GM12878 (cell line): ENCODE measurements around the gene KIAA1671. TPM values are rescaled to one million over a fixed set of nuclear protein-coding genes. Genes with fewer than 3 reads are reported as not detected.

ENCODE experiments used
- IKZF1 ChIP-seq: fragments of 450-650 bp; conservative IDR thresholded peaks from 2 replicates; pipeline ENCODE4 v1.6.1; 2017; ENCODE audit warnings: antibody characterized with exemption, mild to moderate bottlenecking
- JUND ChIP-seq: IDR thresholded peaks from 2 replicates; pipeline ENCODE4 v1.6.1; 2012; ENCODE audit warnings: low read depth, mild to moderate bottlenecking, low read length, improper control_type of control experiment, moderate library complexity
- ZNF207 ChIP-seq: fragments of 450-650 bp; IDR thresholded peaks from 2 replicates; pipeline ENCODE4 v1.6.1; 2014; ENCODE audit warnings: antibody characterized with exemption, mild to moderate bottlenecking, borderline replicate concordance
- polyA plus RNA-seq, 11 experiments: library from polyadenylated mRNA; depleted of rRNA in 4 of 11; unstranded in 6 of 11; stranded (reverse) in 5 of 11; fragments of >200 nt; fragmentation: Nextera tagmentation in 4 of 11; fragmentation: Illumina TruSeq in 1 of 11; extraction: Ambion mirVana in 4 of 11; extraction: Trizol in 1 of 11; gene quantifications; 1 replicate in 1 of 11; 2 replicates in 10 of 11; pipeline versions ENCODE4 v1.2.1 to v1.2.3, GENCODE V29; 2011 to 2016; ENCODE audit warnings: inconsistent platforms in 2 of 11, missing spikeins in 2 of 11, low read depth in 1 of 11
- total RNA-seq, 4 experiments: library from RNA; depleted of rRNA in 3 of 4; stranded (reverse); fragments of >200 nt in 3 of 4; fragmentation: Illumina TruSeq in 1 of 4; extraction: Trizol in 1 of 4; gene quantifications; 2 replicates each; pipeline versions ENCODE4 v1.2.1 to v1.2.3, GENCODE V29; 2013 to 2021
- TF ChIP-seq, protein P1 (sequence below): fragments of 450-650 bp; IDR thresholded peaks from 2 replicates; pipeline ENCODE4 v1.6.1; 2017; ENCODE audit warnings: low read depth, mild to moderate bottlenecking, moderate library complexity
- TF ChIP-seq, protein P2 (sequence below): fragments of 450-650 bp; conservative IDR thresholded peaks from 2 replicates; pipeline ENCODE4 v1.6.1; 2017; ENCODE audit warnings: mild to moderate bottlenecking, moderate library complexity
- TF ChIP-seq, protein P3 (sequence below): fragments of 450-650 bp; IDR thresholded peaks from 2 replicates; pipeline ENCODE4 v1.6.1; 2016; ENCODE audit warnings: mild to moderate bottlenecking

KIAA1671 gene
- total and polyA plus RNA-seq, 10 of the 15 experiments (the other 5 are each of a cell fraction or from before 2014, with no cell fraction given) = 0.05 to 2.7 (median 0.33) TPM

DNA sequence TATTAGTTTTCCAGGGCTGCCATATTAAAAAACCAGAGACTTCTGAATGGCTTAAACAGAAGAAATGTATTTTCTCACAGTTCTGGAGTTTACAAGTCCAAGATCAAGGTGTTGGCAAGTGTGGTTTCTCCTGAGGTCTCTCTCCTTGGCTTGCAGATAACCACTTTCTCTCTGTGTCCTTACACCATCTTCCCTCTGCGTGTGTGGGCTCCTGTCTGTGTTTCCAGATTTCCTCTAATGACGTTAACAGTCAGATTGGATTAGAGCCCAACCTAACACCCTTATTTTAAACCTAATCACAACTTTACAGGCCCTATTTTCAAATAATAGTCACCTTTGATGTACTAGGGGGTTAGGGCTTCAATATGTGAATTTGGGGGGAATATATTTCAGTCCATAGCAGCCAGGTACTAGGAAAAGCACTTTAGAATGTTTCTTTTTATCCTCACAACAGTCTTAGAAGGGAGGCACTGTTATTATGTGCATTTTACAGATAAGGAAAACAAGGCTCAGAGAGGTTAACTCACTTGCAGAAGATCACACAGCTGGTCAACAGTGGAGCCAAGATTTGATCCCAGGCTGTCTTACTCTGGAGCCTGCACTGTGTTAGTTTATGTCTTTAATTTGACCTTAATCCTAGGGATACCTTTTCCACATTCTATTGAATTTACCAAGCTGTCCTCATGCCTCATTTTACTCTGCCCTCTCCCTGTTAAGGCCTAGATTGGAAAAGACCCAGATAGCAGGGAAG lies 130.7 kb downstream of the KIAA1671 start (continued):
- TF ChIP-seq, protein P1, sequence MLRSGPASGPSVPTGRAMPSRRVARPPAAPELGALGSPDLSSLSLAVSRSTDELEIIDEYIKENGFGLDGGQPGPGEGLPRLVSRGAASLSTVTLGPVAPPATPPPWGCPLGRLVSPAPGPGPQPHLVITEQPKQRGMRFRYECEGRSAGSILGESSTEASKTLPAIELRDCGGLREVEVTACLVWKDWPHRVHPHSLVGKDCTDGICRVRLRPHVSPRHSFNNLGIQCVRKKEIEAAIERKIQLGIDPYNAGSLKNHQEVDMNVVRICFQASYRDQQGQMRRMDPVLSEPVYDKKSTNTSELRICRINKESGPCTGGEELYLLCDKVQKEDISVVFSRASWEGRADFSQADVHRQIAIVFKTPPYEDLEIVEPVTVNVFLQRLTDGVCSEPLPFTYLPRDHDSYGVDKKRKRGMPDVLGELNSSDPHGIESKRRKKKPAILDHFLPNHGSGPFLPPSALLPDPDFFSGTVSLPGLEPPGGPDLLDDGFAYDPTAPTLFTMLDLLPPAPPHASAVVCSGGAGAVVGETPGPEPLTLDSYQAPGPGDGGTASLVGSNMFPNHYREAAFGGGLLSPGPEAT = no peak
- TF ChIP-seq IKZF1 = no peak
- TF ChIP-seq ZNF207 = no peak
- TF ChIP-seq JUND = no peak
- TF ChIP-seq, protein P2, sequence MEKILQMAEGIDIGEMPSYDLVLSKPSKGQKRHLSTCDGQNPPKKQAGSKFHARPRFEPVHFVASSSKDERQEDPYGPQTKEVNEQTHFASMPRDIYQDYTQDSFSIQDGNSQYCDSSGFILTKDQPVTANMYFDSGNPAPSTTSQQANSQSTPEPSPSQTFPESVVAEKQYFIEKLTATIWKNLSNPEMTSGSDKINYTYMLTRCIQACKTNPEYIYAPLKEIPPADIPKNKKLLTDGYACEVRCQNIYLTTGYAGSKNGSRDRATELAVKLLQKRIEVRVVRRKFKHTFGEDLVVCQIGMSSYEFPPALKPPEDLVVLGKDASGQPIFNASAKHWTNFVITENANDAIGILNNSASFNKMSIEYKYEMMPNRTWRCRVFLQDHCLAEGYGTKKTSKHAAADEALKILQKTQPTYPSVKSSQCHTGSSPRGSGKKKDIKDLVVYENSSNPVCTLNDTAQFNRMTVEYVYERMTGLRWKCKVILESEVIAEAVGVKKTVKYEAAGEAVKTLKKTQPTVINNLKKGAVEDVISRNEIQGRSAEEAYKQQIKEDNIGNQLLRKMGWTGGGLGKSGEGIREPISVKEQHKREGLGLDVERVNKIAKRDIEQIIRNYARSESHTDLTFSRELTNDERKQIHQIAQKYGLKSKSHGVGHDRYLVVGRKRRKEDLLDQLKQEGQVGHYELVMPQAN = no peak
- TF ChIP-seq, protein P3, sequence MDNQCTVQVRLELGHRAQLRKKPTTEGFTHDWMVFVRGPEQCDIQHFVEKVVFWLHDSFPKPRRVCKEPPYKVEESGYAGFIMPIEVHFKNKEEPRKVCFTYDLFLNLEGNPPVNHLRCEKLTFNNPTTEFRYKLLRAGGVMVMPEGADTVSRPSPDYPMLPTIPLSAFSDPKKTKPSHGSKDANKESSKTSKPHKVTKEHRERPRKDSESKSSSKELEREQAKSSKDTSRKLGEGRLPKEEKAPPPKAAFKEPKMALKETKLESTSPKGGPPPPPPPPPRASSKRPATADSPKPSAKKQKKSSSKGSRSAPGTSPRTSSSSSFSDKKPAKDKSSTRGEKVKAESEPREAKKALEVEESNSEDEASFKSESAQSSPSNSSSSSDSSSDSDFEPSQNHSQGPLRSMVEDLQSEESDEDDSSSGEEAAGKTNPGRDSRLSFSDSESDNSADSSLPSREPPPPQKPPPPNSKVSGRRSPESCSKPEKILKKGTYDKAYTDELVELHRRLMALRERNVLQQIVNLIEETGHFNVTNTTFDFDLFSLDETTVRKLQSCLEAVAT = no peak
